Parathyroid adenoma (tissue), 2 donors: Measurements from ENCODE around the gene FLT1.

Experiments
- H2AFZ ChIP-seq: fragments of 300-600 bp; sonication (generic); one replicate; pipeline ENCODE4 v1.7.0; 2017; ENCODE audit warnings: antibody characterized with exemption, mild to moderate bottlenecking
- H3K27ac ChIP-seq: fragments of 300-600 bp; sonication (generic); one replicate; pipeline ENCODE4 v1.7.0; 2017
- H3K27me3 ChIP-seq: fragments of 300-600 bp; sonication (generic); one replicate; pipeline ENCODE4 v1.7.0; 2017; ENCODE audit warnings: low read length; ENCODE audit not compliant: control insufficient read depth, insufficient read depth
- H3K36me3 ChIP-seq: fragments of 300-600 bp; sonication (generic); one replicate; pipeline ENCODE4 v1.7.0; 2017; ENCODE audit warnings: low read length; ENCODE audit not compliant: control insufficient read depth, insufficient read depth
- H3K4me1 ChIP-seq: fragments of 300-600 bp; sonication (generic); one replicate; pipeline ENCODE4 v1.7.0; 2017; ENCODE audit warnings: control low read depth
- H3K4me2 ChIP-seq: fragments of 300-600 bp; sonication (generic); one replicate; pipeline ENCODE4 v1.7.0; 2017; ENCODE audit warnings: low read length
- H3K4me3 ChIP-seq: fragments of 300-600 bp; sonication (generic); one replicate; pipeline ENCODE4 v1.7.0; 2017; ENCODE audit warnings: low read depth, low read length
- H3K79me2 ChIP-seq: fragments of 300-600 bp; sonication (generic); one replicate; pipeline ENCODE4 v1.7.0; 2017; ENCODE audit warnings: control low read depth
- H3K9ac ChIP-seq: fragments of 300-600 bp; sonication (generic); one replicate; pipeline ENCODE4 v1.7.0; 2017; ENCODE audit warnings: mild to moderate bottlenecking
- H3K9me3 ChIP-seq: fragments of 300-600 bp; sonication (generic); one replicate; pipeline ENCODE4 v1.7.0; 2017; ENCODE audit warnings: low read length; ENCODE audit not compliant: control insufficient read depth
- CTCF ChIP-seq: fragments of 300-600 bp; sonication (generic); IDR thresholded peaks from one replicate; pipeline ENCODE4 v1.7.0; 2017; ENCODE audit warnings: antibody characterized with exemption, mild to moderate bottlenecking
- donor health status: primary hyperparathyroidism.

FLT1 gene

GRCh38 chr13:28483313-28483931 lies 11.5 kb downstream of the FLT1 start:
- Histone ChIP-seq H3K4me3 (no peak overlapping the region), H3K27ac (no peak overlapping the region), H3K36me3 (no peaks in the 10 kb centered on the region), H3K27me3 (no peaks in the 10 kb centered on the region), H3K4me2 (no peak overlapping the region), H3K4me1 (no peaks in the 10 kb centered on the region), H3K79me2 (no peaks in the 10 kb centered on the region), H2AFZ (no peak overlapping the region), H3K9me3 (no peaks in the 10 kb centered on the region), H3K9ac (no peak overlapping the region)
- no peak for TF ChIP-seq CTCF

- no peak overlapping the region for H2AFZ ChIP-seq
- no peak for TF ChIP-seq CTCF
- H3K27me3 ChIP-seq: no peaks in the 10 kb centered on the region
- H3K36me3 ChIP-seq: no peaks in the 10 kb centered on the region
- H3K27ac ChIP-seq: no peak overlapping the region
- no peaks in the 10 kb centered on the region for H3K9me3 ChIP-seq
- H3K79me2 ChIP-seq: no peaks in the 10 kb centered on the region
- no peaks in the 10 kb centered on the region for H3K4me1 ChIP-seq
- H3K4me3 ChIP-seq: no peak overlapping the region
- H3K9ac ChIP-seq: no peak overlapping the region
- no peak overlapping the region for H3K4me2 ChIP-seq
Observed at GRCh38 chr13:28479005-28479404, 15.9 kb downstream of the FLT1 start.

GRCh38 chr13:28478127-28478526 lies 16.8 kb downstream of the FLT1 start:
- H2AFZ ChIP-seq: no peak overlapping the region
- H3K79me2 ChIP-seq: no peaks in the 10 kb centered on the region
- no peaks in the 10 kb centered on the region for H3K27me3 ChIP-seq
- no peak for TF ChIP-seq CTCF
- no peaks in the 10 kb centered on the region for H3K9me3 ChIP-seq
- no peak overlapping the region for H3K27ac ChIP-seq
- H3K36me3 ChIP-seq: no peaks in the 10 kb centered on the region
- H3K4me3 ChIP-seq: no peak overlapping the region
- H3K4me2 ChIP-seq: no peak overlapping the region
- H3K9ac ChIP-seq: no peak overlapping the region
- no peaks in the 10 kb centered on the region for H3K4me1 ChIP-seq

- no peaks in the 10 kb centered on the region for H3K27me3 ChIP-seq
- no peak for TF ChIP-seq CTCF
- H3K36me3 ChIP-seq: no peaks in the 10 kb centered on the region
- no peaks in the 10 kb centered on the region for H3K4me1 ChIP-seq
- no peak overlapping the region for H3K27ac ChIP-seq
- no peaks in the 10 kb centered on the region for H3K9me3 ChIP-seq
- H2AFZ ChIP-seq: no peak overlapping the region
- H3K4me3 ChIP-seq: no peak overlapping the region
- H3K4me2 ChIP-seq: no peak overlapping the region
- H3K79me2 ChIP-seq: no peaks in the 10 kb centered on the region
- no peak overlapping the region for H3K9ac ChIP-seq
Observed at GRCh38 chr13:28477709-28477973, 17.3 kb downstream of the FLT1 start.

GRCh38 chr13:28476919-28477708 lies 17.8 kb downstream of the FLT1 start:
- Histone ChIP-seq H3K4me3 (no peak overlapping the region), H3K9ac (no peak overlapping the region), H2AFZ (no peak overlapping the region), H3K4me1 (no peaks in the 10 kb centered on the region), H3K27me3 (no peaks in the 10 kb centered on the region), H3K79me2 (no peaks in the 10 kb centered on the region), H3K9me3 (no peaks in the 10 kb centered on the region), H3K27ac (no peak overlapping the region), H3K4me2 (no peak overlapping the region), H3K36me3 (no peaks in the 10 kb centered on the region)
- no peak for TF ChIP-seq CTCF
